DOHH2 (cell line): ENCODE measurements around the gene NOL4L.

ENCODE experiments used
- EZH2phosphoT487 ChIP-seq: fragments of 200-600 bp; sonication (generic); IDR thresholded peaks from 2 replicates; pipeline ENCODE4 v1.6.1; 2017; ENCODE audit warnings: borderline replicate concordance, mild to moderate bottlenecking, antibody characterized with exemption, low read length, moderate library complexity, mixed read lengths
- TF ChIP-seq, protein P1 (sequence below): fragments of 200-600 bp; sonication (generic); IDR thresholded peaks from one replicate; pipeline ENCODE4 v1.5.1; 2014; ENCODE audit warnings: antibody characterized with exemption, mild to moderate bottlenecking, low read depth, low read length; ENCODE audit not compliant: poor library complexity, severe bottlenecking

- TF ChIP-seq, protein P1, sequence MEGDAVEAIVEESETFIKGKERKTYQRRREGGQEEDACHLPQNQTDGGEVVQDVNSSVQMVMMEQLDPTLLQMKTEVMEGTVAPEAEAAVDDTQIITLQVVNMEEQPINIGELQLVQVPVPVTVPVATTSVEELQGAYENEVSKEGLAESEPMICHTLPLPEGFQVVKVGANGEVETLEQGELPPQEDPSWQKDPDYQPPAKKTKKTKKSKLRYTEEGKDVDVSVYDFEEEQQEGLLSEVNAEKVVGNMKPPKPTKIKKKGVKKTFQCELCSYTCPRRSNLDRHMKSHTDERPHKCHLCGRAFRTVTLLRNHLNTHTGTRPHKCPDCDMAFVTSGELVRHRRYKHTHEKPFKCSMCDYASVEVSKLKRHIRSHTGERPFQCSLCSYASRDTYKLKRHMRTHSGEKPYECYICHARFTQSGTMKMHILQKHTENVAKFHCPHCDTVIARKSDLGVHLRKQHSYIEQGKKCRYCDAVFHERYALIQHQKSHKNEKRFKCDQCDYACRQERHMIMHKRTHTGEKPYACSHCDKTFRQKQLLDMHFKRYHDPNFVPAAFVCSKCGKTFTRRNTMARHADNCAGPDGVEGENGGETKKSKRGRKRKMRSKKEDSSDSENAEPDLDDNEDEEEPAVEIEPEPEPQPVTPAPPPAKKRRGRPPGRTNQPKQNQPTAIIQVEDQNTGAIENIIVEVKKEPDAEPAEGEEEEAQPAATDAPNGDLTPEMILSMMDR, result no peak
- TF ChIP-seq EZH2phosphoT487, result no peak
Measured at GRCh38 chr20:32585011-32585585, at the start of gene NOL4L.
